HepG2 (cell line): Measurements from ENCODE around the gene ZNF22. TPM values are rescaled to one million over a fixed set of nuclear protein-coding genes. Genes with fewer than 3 reads are reported as not detected.
A peak's percentile ranks its signal among the peaks of the same experiment; 100 is the strongest.

Source experiments
- ATAC-seq: fragments of 200-7000 bp; cut with Tn5 transposase; 3 replicates; pipeline ENCODE4 v1.9.1; 2020; ENCODE audit warnings: mild to moderate bottlenecking, moderate library complexity
- BruUV-seq: library from RNA; stranded (reverse); fragments of 400-500 nt; replicated peaks from 2 replicates; lab custom pipeline; 2021; lab: Mats Ljungman, UMichigan
- CTCF ChIA-PET: fragments of 300-600 bp; formaldehyde crosslinking; extraction: SDS; loops from one replicate; lab custom pipeline; 2021; ENCODE audit warnings: low total read pairs, inconsistent platforms, low intra/inter-chr PET ratio; lab: Yijun Ruan, JAX
- POLR2A ChIA-PET: fragments of 350-600 bp; sonication (Branson Sonifier 250); formaldehyde crosslinking; loops from one replicate; lab custom pipeline; 2020; ENCODE audit warnings: antibody characterized with exemption, inconsistent platforms; lab: Yijun Ruan, JAX
- DNase-seq: peaks from one replicate; pipeline ENCODE4 v3.0.0-alpha.2; 2015; ENCODE audit warnings: low spot score
- FAIRE-seq: peaks from 3 replicates; lab custom pipeline; 2011; peaks lifted over from hg19 to GRCh38; lab: Jason Lieb, UNC
- H2AFZ ChIP-seq: one replicate; pipeline ENCODE4 v1.6.1; 2011; ENCODE audit warnings: low read length, inconsistent platforms
- H3K27ac ChIP-seq: fragments of 300-600 bp; 3 replicates; pipeline ENCODE4 v1.8.0; 2011; ENCODE audit warnings: mixed run types, mild to moderate bottlenecking, mixed read lengths, low read length, inconsistent platforms; ENCODE audit not compliant: insufficient read depth; ENCODE audit errors: extremely low read length
- H3K27me3 ChIP-seq, 2 experiments: fragments of 200-600 bp in 1 of 2; 2 replicates in 1 of 2; 3 replicates in 1 of 2; pipeline versions ENCODE4 v1.6.0 to v1.8.0; 2011; ENCODE audit warnings: low read length in 2 of 2, mild to moderate bottlenecking in 2 of 2, moderate library complexity in 2 of 2, inconsistent platforms in 1 of 2; ENCODE audit not compliant: insufficient read depth in 2 of 2, control insufficient read depth in 1 of 2
- H3K36me3 ChIP-seq, 2 experiments: fragments of 200-600 bp in 1 of 2; replicated peaks in 1 of 2; 2 replicates in 1 of 2; 3 replicates in 1 of 2; pipeline versions ENCODE4 v1.5.1 to v1.8.0; 2011; ENCODE audit warnings: low read length in 2 of 2, inconsistent platforms in 1 of 2; ENCODE audit not compliant: insufficient read depth in 2 of 2, control insufficient read depth in 1 of 2
- H3K4me1 ChIP-seq: 2 replicates; pipeline ENCODE4 v1.5.1; 2012; ENCODE audit warnings: low read length, inconsistent platforms; ENCODE audit not compliant: insufficient read depth
- H3K4me2 ChIP-seq: 2 replicates; pipeline ENCODE4 v1.6.0; 2011; ENCODE audit warnings: low read depth, low read length, inconsistent platforms
- H3K4me3 ChIP-seq, 3 experiments: fragments of 200-600 bp in 1 of 3; sonication (generic), shearing (Covaris generic) in 1 of 3; replicated peaks in 1 of 3; 2 replicates each; pipeline ENCODE4 v1.5.1; 2011 to 2016; ENCODE audit warnings: low read length in 3 of 3, inconsistent platforms in 2 of 3, low read depth in 2 of 3, mild to moderate bottlenecking in 2 of 3, control low read depth in 1 of 3, mixed read lengths in 1 of 3; ENCODE audit not compliant: insufficient read depth in 1 of 3
- H3K79me2 ChIP-seq: one replicate; pipeline ENCODE4 v1.6.1; 2011; ENCODE audit warnings: low read length, inconsistent platforms; ENCODE audit not compliant: insufficient read depth
- H3K9ac ChIP-seq: 2 replicates; pipeline ENCODE4 v1.6.0; 2011; ENCODE audit warnings: mild to moderate bottlenecking, low read depth, low read length, inconsistent platforms; ENCODE audit not compliant: insufficient read depth
- H3K9me3 ChIP-seq: 2 replicates; pipeline ENCODE4 v1.5.1; 2012; ENCODE audit warnings: mild to moderate bottlenecking, low read length
- H4K20me1 ChIP-seq: 2 replicates; pipeline ENCODE4 v1.6.0; 2011; ENCODE audit warnings: inconsistent platforms, mild to moderate bottlenecking, low read length, moderate library complexity; ENCODE audit not compliant: insufficient read depth
- AGO2 ChIP-seq: fragments of 200-400 bp; formaldehyde crosslinking; optimal IDR thresholded peaks from 2 replicates; pipeline ENCODE3; 2017; ENCODE audit warnings: mild to moderate bottlenecking, low read depth, low read length, moderate library complexity
- ARNT2 ChIP-seq: sonication (generic); formaldehyde crosslinking; IDR thresholded peaks from 2 replicates; pipeline ENCODE4 v1.8.0; 2022; ENCODE audit warnings: mild to moderate bottlenecking, low read depth, missing genetic modification reagents, moderate library complexity
- FOXA3 ChIP-seq: IDR thresholded peaks from 2 replicates; pipeline ENCODE4 v1.6.1; 2016; ENCODE audit warnings: missing genetic modification reagents, missing compliant biosample characterization
- FOXK2 ChIP-seq: fragments of 450-650 bp; IDR thresholded peaks from 2 replicates; pipeline ENCODE4 v1.6.1; 2016
- NBN ChIP-seq: fragments of 450-650 bp; conservative IDR thresholded peaks from 2 replicates; pipeline ENCODE4 v1.6.1; 2017
- RBM22 ChIP-seq: fragments of 200-400 bp; formaldehyde crosslinking; optimal IDR thresholded peaks from 2 replicates; pipeline ENCODE3; 2017; ENCODE audit warnings: mild to moderate bottlenecking, low read length, moderate library complexity
- REXO4 ChIP-seq: sonication (generic); formaldehyde crosslinking; IDR thresholded peaks from 2 replicates; pipeline ENCODE4 v1.8.0; 2022; ENCODE audit warnings: missing genetic modification reagents, mild to moderate bottlenecking, borderline replicate concordance
- SMAD3 ChIP-seq: sonication (generic); formaldehyde crosslinking; IDR thresholded peaks from 2 replicates; pipeline ENCODE4 v1.4.0; 2020; ENCODE audit warnings: missing genetic modification reagents
- ZNF724P ChIP-seq: sonication (generic); formaldehyde crosslinking; IDR thresholded peaks from 2 replicates; pipeline ENCODE4 v1.8.0; 2022; ENCODE audit warnings: missing genetic modification reagents, borderline replicate concordance
- WGBS: methylation state at CpG from one replicate; pipeline ENCODE4 v1.1.6; 2017; ENCODE audit warnings: low lambda C conversion rate; 5-methylcytosine and 5-hydroxymethylcytosine counted together
- in situ Hi-C: cut with HindIII; loops from 2 replicates; pipeline ENCODE4 v1.10.0; 2017; ENCODE audit warnings: low pct_unique_long_range_greater_than_20kb; ENCODE audit not compliant: extremely low pct_ligation_motif_present
- intact Hi-C: fragments of 100-400 bp; cut with micrococcal nuclease; formaldehyde crosslinking; loops from one replicate; pipeline ENCODE4 v1.10.0; 2022; ENCODE audit not compliant: unreplicated experiment
- polyA plus RNA-seq, 8 experiments: library from polyadenylated mRNA; depleted of rRNA in 3 of 8; stranded (reverse) in 7 of 8; unstranded in 1 of 8; fragments of >200 nt; fragmentation: Illumina TruSeq in 4 of 8; extraction: Trizol in 4 of 8; gene quantifications; 2 replicates each; pipeline versions ENCODE4 v1.2.1 to v1.2.3, GENCODE V29; 2011 to 2016; ENCODE audit warnings: low read depth in 4 of 8, missing spikeins in 1 of 8, mixed read lengths in 1 of 8; ENCODE audit not compliant: insufficient read depth in 1 of 8
- total RNA-seq, 5 experiments: library from RNA; depleted of rRNA; stranded (reverse); fragments of >200 nt; fragmentation: Illumina TruSeq; extraction: Trizol; gene quantifications; 2 replicates each; pipeline ENCODE4 v1.2.3, GENCODE V29; 2016; ENCODE audit warnings: low read depth in 1 of 5
- TF ChIP-seq, protein P1 (sequence below): sonication (generic); formaldehyde crosslinking; IDR thresholded peaks from 2 replicates; pipeline ENCODE4 v1.4.0; 2020; ENCODE audit warnings: missing genetic modification reagents

Gene ZNF22
- total and polyA plus RNA-seq, 2 of the 13 experiments (the other 11 are each of a cell fraction or from before 2014, with no cell fraction given), result 0.40 to 1.3 TPM

DNA sequence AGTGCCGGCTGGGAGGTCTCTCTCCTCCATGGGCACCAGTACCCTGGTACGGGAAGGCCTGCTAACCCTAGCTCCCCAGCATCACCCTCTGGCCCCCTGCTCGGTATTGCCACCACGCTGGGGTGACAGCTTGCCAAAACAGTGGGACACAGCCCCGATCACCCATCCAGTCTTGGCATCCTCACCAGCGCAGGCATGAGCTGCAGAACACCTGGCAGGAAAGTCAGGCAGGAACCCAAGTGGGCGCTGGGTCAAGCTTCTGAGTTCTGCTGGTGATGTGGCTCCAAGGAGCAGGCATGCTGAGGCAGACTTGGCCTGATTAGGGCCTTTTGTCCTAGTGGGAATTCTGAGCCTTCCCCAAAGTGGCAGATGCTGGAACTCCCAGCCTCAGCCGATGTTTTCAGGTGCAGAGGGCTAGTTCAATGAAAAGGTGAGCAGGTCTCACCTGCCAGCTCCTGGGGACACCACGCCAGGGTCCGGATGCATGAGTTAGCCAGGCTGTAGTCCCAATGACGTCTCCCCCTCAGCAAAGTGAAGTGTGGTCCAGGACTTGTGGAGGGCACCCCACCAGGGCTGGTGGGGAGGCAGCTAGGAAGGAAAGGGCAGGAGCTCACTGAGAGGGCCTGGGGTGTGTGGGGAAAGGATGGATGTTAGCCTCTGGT lies 8.5 kb upstream of the ZNF22 start:
- FAIRE-seq, result no peak
- DNase-seq, result no peak
- WGBS, result 96% methylated on average over 8 of the region's 11 CpGs
- no peaks in the 10 kb centered on the region for H3K79me2 ChIP-seq
- H3K9ac ChIP-seq, result no peak overlapping the region
- in situ Hi-C loops, result no loop called here
- ChIA-PET CTCF (no interaction called here), POLR2A (interaction anchor here (2.8 to 12.0 kb wide), 3 partner anchors 11 to 30 kb away, joined by 9 to 863 read pairs (median 43); partner anchors contain the start of gene DEPP1)
- H3K27me3 ChIP-seq, result no peaks in the 10 kb centered on the region
- peaks cover 14 to 30% of the 10 kb centered on the region in 2 experiments; a peak in 4 of 5 replicates for H3K36me3 ChIP-seq
- peaks cover 85% of the 10 kb centered on the region for H3K4me1 ChIP-seq
- intact Hi-C loops, result loop anchor here (5.0 kb wide), 1 partner anchor 60 kb away; no protein-coding TSS in a partner anchor
- no peak overlapping the region for H3K4me3 ChIP-seq
- BruUV-seq, result no TSS peak
- TF ChIP-seq SMAD3 (CRISPR knock-in tag) (no peak), NBN (no peak), FOXA3 (CRISPR knock-in tag) (no peak), ZNF724P (CRISPR knock-in tag) (0 out of 2 replicates have a peak, but pooled peaks have one; percentile 32), REXO4 (no peak), AGO2 (peak; percentile 48), FOXK2 (no peak), ARNT2 (CRISPR knock-in tag) (0 out of 2 replicates have a peak, but pooled peaks have one; percentile 37), RBM22 (peak; percentile 56)
- TF ChIP-seq, protein P1, sequence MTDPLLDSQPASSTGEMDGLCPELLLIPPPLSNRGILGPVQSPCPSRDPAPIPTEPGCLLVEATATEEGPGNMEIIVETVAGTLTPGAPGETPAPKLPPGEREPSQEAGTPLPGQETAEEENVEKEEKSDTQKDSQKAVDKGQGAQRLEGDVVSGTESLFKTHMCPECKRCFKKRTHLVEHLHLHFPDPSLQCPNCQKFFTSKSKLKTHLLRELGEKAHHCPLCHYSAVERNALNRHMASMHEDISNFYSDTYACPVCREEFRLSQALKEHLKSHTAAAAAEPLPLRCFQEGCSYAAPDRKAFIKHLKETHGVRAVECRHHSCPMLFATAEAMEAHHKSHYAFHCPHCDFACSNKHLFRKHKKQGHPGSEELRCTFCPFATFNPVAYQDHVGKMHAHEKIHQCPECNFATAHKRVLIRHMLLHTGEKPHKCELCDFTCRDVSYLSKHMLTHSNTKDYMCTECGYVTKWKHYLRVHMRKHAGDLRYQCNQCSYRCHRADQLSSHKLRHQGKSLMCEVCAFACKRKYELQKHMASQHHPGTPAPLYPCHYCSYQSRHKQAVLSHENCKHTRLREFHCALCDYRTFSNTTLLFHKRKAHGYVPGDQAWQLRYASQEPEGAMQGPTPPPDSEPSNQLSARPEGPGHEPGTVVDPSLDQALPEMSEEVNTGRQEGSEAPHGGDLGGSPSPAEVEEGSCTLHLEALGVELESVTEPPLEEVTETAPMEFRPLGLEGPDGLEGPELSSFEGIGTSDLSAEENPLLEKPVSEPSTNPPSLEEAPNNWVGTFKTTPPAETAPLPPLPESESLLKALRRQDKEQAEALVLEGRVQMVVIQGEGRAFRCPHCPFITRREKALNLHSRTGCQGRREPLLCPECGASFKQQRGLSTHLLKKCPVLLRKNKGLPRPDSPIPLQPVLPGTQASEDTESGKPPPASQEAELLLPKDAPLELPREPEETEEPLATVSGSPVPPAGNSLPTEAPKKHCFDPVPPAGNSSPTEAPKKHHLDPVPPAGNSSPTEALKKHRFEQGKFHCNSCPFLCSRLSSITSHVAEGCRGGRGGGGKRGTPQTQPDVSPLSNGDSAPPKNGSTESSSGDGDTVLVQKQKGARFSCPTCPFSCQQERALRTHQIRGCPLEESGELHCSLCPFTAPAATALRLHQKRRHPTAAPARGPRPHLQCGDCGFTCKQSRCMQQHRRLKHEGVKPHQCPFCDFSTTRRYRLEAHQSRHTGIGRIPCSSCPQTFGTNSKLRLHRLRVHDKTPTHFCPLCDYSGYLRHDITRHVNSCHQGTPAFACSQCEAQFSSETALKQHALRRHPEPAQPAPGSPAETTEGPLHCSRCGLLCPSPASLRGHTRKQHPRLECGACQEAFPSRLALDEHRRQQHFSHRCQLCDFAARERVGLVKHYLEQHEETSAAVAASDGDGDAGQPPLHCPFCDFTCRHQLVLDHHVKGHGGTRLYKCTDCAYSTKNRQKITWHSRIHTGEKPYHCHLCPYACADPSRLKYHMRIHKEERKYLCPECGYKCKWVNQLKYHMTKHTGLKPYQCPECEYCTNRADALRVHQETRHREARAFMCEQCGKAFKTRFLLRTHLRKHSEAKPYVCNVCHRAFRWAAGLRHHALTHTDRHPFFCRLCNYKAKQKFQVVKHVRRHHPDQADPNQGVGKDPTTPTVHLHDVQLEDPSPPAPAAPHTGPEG, result no peak
- TF ChIP-seq, all 625 proteins: peak for 4
- Histone ChIP-seq H3K4me2 (no peak overlapping the region), H4K20me1 (no peaks in the 10 kb centered on the region), H2AFZ (no peak overlapping the region), H3K27ac (no peak overlapping the region), H3K9me3 (no peaks in the 10 kb centered on the region)
- ATAC-seq, result no peak
